Uterus (tissue), 2 donors: ENCODE data around the gene LTBP2.

Experiments used
- CTCF ChIP-seq, 4 experiments: fragments of 200-600 bp in 2 of 4; fragments of 450-650 bp in 2 of 4; sonication (generic) in 2 of 4; IDR thresholded peaks; one replicate each; pipeline ENCODE4 v1.5.1; 2016 to 2019; ENCODE audit warnings: antibody characterized with exemption in 4 of 4, mild to moderate bottlenecking in 2 of 4, moderate library complexity in 1 of 4
- POLR2A ChIP-seq, 2 donors: fragments of 450-650 bp; IDR thresholded peaks; one replicate each; pipeline ENCODE4 v1.6.1; 2016; ENCODE audit warnings: antibody characterized with exemption in 2 of 2, mild to moderate bottlenecking in 1 of 2, moderate library complexity in 1 of 2

GRCh38 chr14:74557691-74558090 lies 54.3 kb downstream of the LTBP2 start:
- no peak for TF ChIP-seq POLR2A (IDR thresholded peaks at IDR 0.05)
- no peak for TF ChIP-seq CTCF (IDR thresholded peaks at IDR 0.05)
